GM18858 (cell line): ENCODE results near the gene RPL37.
A peak's percentile ranks its signal among the peaks of the same experiment; 100 is the strongest.
"Not testable (repeated sequence)": the region's sequence is repeated elsewhere in the genome, so short reads cannot be mapped to it uniquely, and the experiment has no call there.

ENCODE experiments used
- ATAC-seq: cut with Tn5 transposase; IDR thresholded peaks from one replicate; pipeline ENCODE4 v1.9.1; 2021; ENCODE audit not compliant: unreplicated experiment

RPL37 gene

DNA sequence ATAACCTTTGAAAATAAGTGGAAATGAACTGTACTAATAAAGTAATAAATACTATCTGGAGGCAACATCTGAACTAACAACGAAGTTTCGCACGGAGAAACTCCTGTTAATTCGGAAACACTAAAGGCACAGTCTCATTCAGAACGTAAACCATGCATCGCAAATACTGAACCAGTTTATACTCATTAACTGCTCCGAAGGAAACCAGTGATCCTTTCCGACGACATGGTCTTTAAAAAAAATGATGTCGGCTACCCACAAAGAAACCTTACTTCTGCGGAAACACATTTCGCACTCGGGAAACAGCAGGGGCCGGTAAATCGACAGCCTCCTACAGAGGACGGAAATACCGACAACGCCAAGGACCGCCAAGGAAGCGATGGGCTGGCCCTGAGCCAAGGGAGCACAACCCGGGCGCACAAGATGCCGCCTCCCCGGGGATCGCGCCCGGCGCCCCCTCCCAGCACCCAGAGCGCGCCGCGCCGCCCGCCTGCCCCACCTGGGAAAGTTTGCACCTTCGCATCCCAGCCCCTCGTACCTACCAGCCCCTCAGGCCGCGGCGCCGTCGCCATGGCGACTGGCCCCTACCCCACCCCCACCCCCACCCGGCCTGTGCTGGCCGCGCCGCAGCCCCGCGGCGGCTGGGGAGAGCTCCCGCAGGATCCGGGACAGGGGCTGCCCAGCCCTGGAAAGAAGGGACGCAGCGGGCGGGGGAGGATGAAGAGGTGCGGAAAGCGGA is 37.6 kb downstream of the RPL37 start:
- ATAC-seq = peak; percentile 27

- no peak for ATAC-seq
Measured at GRCh38 chr5:40796487-40796889, 38.5 kb downstream of the RPL37 start.

DNA sequence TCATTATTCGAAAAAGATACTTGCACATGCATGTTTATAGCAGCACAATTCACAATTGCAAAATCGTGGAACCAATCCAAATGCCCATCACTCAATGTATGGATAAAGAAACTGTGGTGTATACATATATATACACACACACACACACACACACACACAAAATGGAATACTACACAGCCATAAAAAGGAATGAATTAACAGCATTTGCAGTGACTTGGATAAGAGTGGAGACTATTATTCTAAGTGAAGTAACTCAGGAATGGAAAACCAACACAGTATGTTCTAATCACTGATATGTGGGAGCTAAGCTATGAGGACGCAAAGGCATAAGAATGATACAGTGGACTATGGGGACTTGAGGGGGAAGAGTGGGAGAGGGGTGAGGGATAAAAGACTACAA is 40.1 kb downstream of the RPL37 start:
- not testable (repeated sequence) for ATAC-seq

DNA sequence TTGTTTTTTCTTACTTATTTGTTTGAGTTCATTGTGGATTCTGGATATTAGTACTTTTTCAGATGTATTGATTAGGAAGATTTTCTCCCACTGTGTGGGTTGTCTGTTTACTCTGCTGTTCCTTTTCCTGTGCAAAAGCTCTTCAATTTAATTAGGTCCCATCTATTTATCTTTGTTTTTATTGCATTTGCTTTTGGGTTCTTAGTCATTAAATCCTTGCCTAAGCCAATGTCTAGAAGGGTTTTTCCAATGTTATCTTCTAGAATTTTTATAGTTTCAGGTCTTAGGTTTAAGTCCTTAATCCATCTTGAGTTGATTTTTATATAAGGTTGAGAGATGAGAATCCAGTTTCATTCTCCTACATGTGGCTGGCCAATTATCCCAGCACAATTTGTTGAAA is 40.7 kb downstream of the RPL37 start:
- not testable (repeated sequence) for ATAC-seq

DNA sequence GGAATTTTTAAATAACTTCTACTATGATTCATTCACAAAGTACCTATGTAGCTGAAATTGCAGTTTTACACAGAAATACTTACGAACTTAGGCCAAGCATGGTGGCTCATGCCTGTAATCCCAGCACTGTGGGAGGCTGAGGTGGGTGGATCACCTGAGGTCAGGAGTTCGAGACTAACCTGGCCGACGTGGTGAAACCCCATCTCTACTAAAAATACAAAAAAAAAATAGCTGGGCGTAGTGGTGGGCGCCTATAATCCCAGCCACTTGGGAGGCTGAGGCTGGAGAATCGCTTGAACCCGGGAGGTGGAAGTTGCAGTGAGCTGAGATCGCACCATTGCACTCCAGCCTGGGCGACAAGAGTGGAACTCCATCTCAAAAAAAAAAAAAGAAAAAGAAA is 42.3 kb downstream of the RPL37 start:
- ATAC-seq = not testable (repeated sequence)

- no peak for ATAC-seq
Measured at GRCh38 chr5:40791715-40792139, 43.3 kb downstream of the RPL37 start.

DNA sequence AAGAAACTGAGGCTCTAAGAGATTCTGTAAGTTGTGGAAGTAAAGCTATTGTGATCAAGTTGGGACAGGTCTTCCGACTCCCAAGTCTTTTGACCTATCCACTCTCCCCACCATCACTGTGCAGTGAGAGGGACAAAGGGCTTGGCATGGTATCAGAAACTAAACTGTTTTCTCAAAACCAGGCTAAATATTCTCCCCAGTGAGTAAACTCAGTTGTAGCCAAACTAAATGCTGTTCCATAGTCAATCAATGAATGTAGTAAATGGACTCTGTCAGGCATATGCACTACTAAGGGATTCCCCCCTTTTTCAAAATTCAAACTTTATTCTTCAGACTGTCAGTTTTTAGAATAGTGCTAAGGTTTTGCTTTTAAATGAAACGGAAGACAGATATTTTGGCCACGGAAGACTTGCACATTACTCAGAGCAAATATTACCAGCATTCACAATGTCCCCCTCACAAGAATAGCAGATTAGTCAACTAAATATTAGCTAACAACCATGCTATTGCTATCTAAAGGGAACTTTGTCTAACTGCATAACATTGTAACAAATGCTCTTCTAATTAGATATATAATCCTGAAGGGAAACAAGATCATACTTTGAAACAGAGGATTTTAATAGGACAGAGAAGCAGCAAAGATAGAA is 44.0 kb downstream of the RPL37 start:
- ATAC-seq = no peak

- ATAC-seq = not testable (repeated sequence)
Measured at GRCh38 chr5:40788941-40789340, 46.1 kb downstream of the RPL37 start.

- ATAC-seq = no peak
Measured at GRCh38 chr5:40787986-40788385, 47.0 kb downstream of the RPL37 start.

GRCh38 chr5:40786664-40787063 is 48.4 kb downstream of the RPL37 start:
- not testable (repeated sequence) for ATAC-seq

- ATAC-seq = no peak
Measured at GRCh38 chr5:40784916-40785315, 50.1 kb downstream of the RPL37 start.

DNA sequence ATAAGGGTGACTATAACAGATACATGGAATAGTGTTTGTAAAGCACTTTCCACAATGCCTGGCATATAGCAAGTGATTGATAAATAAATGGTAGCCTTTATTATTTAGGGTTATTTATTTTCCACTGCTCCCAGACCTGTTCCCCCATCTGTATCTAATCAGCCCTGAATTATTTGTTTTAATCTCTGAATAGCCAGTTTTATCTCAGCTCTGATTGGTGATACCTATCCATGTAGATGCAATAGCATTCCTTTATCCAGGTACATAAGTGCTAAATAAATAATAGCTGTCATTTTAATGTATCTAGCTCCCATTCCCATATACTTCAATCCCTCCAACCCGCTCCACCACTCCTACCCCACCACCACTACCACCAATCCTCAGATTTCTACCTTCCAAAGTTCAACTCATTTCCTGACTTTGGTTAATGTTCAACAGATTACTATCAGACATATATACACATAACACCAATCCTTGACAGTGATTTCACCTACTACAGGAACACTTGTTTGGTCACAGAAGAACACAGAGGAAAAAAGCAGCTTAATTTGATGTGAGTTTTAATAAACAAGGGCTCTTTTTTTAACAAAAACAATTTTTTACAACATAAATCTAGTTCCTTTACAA is 50.9 kb downstream of the RPL37 start:
- ATAC-seq = no peak

- ATAC-seq = no peak
Measured at GRCh38 chr5:40781843-40782409, 53.1 kb downstream of the RPL37 start.

GRCh38 chr5:40780858-40781257 is 54.2 kb downstream of the RPL37 start:
- no peak for ATAC-seq

GRCh38 chr5:40780199-40780598 is 54.8 kb downstream of the RPL37 start:
- ATAC-seq = no peak

DNA sequence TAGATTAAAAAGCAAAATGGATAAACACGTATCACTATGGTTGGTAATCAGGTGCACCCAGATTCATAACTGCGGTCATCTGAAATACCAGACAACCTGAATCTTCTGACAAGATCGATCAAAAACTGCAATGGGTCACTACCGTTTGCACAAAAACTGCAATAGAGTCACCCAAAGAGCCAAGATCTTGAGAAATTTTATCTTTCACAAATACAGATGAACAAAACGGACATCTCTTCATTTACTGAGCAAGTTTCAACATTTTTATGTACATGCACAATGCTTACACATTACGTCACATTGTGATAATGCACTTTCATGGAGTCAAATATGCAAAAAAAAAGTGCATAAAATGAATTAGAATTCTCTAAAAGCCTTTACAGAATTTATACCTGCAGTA is 55.5 kb downstream of the RPL37 start:
- no peak for ATAC-seq

GRCh38 chr5:40778133-40778532 is 56.9 kb downstream of the RPL37 start:
- ATAC-seq = no peak

DNA sequence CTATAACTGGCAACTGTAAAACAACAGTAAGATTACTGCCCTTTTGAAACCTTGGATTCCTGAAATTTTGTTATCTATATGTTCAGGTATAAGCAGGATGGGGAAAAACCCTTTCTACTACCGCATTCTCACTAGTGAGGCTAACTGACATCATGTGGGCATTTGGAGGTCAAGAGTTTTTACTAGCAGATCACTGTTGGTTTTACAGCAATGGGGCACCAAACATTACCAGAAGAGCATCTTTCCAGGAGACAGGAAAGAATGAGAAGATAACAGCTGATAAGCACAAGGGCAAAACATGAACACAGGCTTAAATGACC is 58.4 kb downstream of the RPL37 start:
- ATAC-seq = no peak

GRCh38 chr5:40775846-40776657 is 59.0 kb downstream of the RPL37 start:
- no peak for ATAC-seq
